Measurements from ENCODE around the gene ALOX15B. TPM values are rescaled to one million over a fixed set of nuclear protein-coding genes. Genes with fewer than 3 reads are reported as not detected.

ALOX15B gene
- total RNA-seq, 1 donor, result under 0.01 TPM

DNA sequence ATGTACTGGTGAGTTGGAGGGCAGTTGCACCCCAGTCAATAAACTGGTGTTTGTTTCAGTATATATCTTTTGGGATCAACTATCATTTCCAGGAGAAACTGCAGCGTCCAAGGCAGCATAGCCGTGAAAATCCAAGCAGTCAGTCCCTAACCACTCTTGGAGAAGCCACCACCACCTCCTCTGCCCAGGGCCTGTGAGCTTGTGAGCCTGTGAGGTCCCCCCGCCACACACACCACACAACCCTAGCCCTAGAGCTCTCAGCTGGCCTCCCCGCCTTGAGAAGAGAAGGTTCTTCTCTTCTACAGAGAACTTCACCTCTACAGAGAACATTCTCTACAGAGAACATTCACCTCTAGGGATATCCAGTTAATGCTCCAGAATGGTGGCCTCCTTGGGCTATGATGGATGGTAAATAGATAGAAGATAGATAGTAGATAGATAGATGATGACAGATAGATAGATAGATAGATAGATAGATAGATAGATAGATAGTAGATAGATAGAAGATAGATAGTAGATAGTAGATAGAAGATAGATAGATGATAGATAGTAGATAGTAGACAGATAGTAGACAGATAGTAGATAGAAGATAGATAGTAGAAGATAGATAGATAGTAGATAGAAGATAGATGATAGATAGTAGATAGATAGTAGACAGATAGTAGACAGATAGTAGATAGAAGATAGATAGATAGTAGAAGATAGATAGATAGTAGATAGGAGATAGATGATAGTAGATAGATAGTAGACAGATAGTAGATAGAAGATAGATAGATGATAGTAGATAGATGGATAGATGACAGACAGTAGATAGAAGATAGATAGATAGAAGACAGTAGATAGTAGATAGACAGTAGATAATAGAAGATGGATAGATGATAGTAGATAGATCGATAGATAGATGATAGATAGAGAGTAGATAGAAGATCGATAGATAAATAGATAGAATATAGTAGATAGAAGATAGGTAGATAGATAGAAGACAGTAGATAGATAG lies 13.7 kb downstream of the ALOX15B start:
- Histone ChIP-seq H3K4me1 (ENCODE audit: insufficient read depth, low read length) (peaks cover 13% of the 10 kb centered on the region), H2AFZ (ENCODE audit: low read length) (no peak overlapping the region)

DNA sequence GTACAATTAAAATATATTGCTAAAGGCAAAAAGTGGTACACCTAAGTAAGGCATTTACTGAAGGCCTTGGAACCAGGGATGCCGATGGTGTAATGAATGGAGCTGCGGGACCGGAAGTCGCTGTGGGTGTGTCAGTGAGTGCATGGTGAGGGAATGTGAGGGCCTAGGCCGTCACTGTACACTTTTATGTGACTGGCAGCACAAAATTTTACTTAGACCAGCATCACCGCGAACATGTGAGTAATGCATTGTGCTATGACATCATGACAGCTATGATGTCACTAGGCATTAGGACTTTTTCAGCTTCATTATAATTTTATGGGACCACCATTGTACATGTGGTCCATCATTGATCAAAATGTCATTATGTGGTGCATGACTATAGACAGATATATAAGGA lies 14.7 kb downstream of the ALOX15B start:
- Histone ChIP-seq H3K27me3 (ENCODE audit: insufficient read depth, low read length) (peaks cover 37% of the 10 kb centered on the region), H3K4me1 (ENCODE audit: insufficient read depth, low read length) (peaks cover 13% of the 10 kb centered on the region), H3K27ac (ENCODE audit: low read depth, low read length) (no peak overlapping the region), H3K4me2 (ENCODE audit: insufficient read depth, low read length) (no peak overlapping the region), H3K4me3 (ENCODE audit: insufficient read depth, low read length) (no peak overlapping the region), H3K9me3 (ENCODE audit: low read depth, low read length) (no peaks in the 10 kb centered on the region), H3K79me2 (ENCODE audit: insufficient read depth, low read length) (no peaks in the 10 kb centered on the region), H4K20me1 (ENCODE audit: insufficient read depth, low read length) (no peaks in the 10 kb centered on the region), H2AFZ (ENCODE audit: low read length) (no peak overlapping the region), H3K36me3 (ENCODE audit: insufficient read depth, low read length) (no peaks in the 10 kb centered on the region)
- no peak for TF ChIP-seq CTCF (IDR thresholded peaks at IDR 0.05; ENCODE audit: extremely low read depth, low read depth, low read length)
- no peak for DNase-seq (ENCODE audit: insufficient read length, low spot score, missing footprints)

More for the DNA sequence above, 13.7 kb downstream of the ALOX15B start:
- no peaks in the 10 kb centered on the region for H3K79me2 ChIP-seq (ENCODE audit: insufficient read depth, low read length)
- peaks cover 31% of the 10 kb centered on the region for H3K27me3 ChIP-seq (ENCODE audit: insufficient read depth, low read length)
- H3K9me3 ChIP-seq (ENCODE audit: low read depth, low read length), result no peaks in the 10 kb centered on the region
- no peak for TF ChIP-seq CTCF (IDR thresholded peaks at IDR 0.05; ENCODE audit: extremely low read depth, low read depth, low read length)
- no peaks in the 10 kb centered on the region for H4K20me1 ChIP-seq (ENCODE audit: insufficient read depth, low read length)
- H3K27ac ChIP-seq (ENCODE audit: low read depth, low read length), result no peak overlapping the region
- H3K36me3 ChIP-seq (ENCODE audit: insufficient read depth, low read length), result no peaks in the 10 kb centered on the region
- no peak for DNase-seq (ENCODE audit: insufficient read length, low spot score, missing footprints)
- no peak overlapping the region for H3K4me3 ChIP-seq (ENCODE audit: insufficient read depth, low read length)
- H3K4me2 ChIP-seq (ENCODE audit: insufficient read depth, low read length), result no peak overlapping the region

- no peaks in the 10 kb centered on the region for H3K79me2 ChIP-seq (ENCODE audit: insufficient read depth, low read length)
- H3K36me3 ChIP-seq (ENCODE audit: insufficient read depth, low read length), result no peaks in the 10 kb centered on the region
- peaks cover 13% of the 10 kb centered on the region for H3K4me1 ChIP-seq (ENCODE audit: insufficient read depth, low read length)
- no peak overlapping the region for H3K27ac ChIP-seq (ENCODE audit: low read depth, low read length)
- no peak for DNase-seq (ENCODE audit: insufficient read length, low spot score, missing footprints)
- no peaks in the 10 kb centered on the region for H4K20me1 ChIP-seq (ENCODE audit: insufficient read depth, low read length)
- H3K4me3 ChIP-seq (ENCODE audit: insufficient read depth, low read length), result no peak overlapping the region
- H3K4me2 ChIP-seq (ENCODE audit: insufficient read depth, low read length), result no peak overlapping the region
- H3K9me3 ChIP-seq (ENCODE audit: low read depth, low read length), result no peaks in the 10 kb centered on the region
- no peak for TF ChIP-seq CTCF (IDR thresholded peaks at IDR 0.05; ENCODE audit: extremely low read depth, low read depth, low read length)
- H3K27me3 ChIP-seq (ENCODE audit: insufficient read depth, low read length), result peaks cover 54% of the 10 kb centered on the region
- no peak overlapping the region for H2AFZ ChIP-seq (ENCODE audit: low read length)
Observed at GRCh38 chr17:8055851-8056231, 17.0 kb downstream of the ALOX15B start.

- Histone ChIP-seq H4K20me1 (ENCODE audit: insufficient read depth, low read length) (no peaks in the 10 kb centered on the region), H3K4me2 (ENCODE audit: insufficient read depth, low read length) (peak overlapping the region; percentile 46), H3K4me3 (ENCODE audit: insufficient read depth, low read length) (no peak overlapping the region), H3K36me3 (ENCODE audit: insufficient read depth, low read length) (no peaks in the 10 kb centered on the region), H3K79me2 (ENCODE audit: insufficient read depth, low read length) (no peaks in the 10 kb centered on the region), H3K27ac (ENCODE audit: low read depth, low read length) (no peak overlapping the region), H3K9me3 (ENCODE audit: low read depth, low read length) (no peaks in the 10 kb centered on the region), H2AFZ (ENCODE audit: low read length) (no peak overlapping the region), H3K4me1 (ENCODE audit: insufficient read depth, low read length) (peaks cover 13% of the 10 kb centered on the region), H3K27me3 (ENCODE audit: insufficient read depth, low read length) (peaks cover 59% of the 10 kb centered on the region)
- peak; percentile 92 for DNase-seq (ENCODE audit: insufficient read length, low spot score, missing footprints)
- TF ChIP-seq CTCF (IDR thresholded peaks at IDR 0.05; ENCODE audit: extremely low read depth, low read depth, low read length), result no peak
Observed at GRCh38 chr17:8056232-8056975, 17.5 kb downstream of the ALOX15B start.

Data from osteoblast (primary cell).